OCI-LY3 (cell line): ENCODE data around the gene GNAO1.

Experiments
- CTCF ChIP-seq: fragments of 200-600, 300-600 bp; sonication (generic); IDR thresholded peaks from 2 replicates; pipeline ENCODE4 v1.5.1; 2014; ENCODE audit warnings: antibody characterized with exemption, low read length, low read depth
- EZH2phosphoT487 ChIP-seq: fragments of 200-600 bp; shearing (Covaris generic); IDR thresholded peaks from 2 replicates; pipeline ENCODE4 v1.6.1; 2018; ENCODE audit warnings: antibody characterized with exemption, mixed run types, low read depth

- no peak for TF ChIP-seq CTCF
- no peak for TF ChIP-seq EZH2phosphoT487
Measured at GRCh38 chr16:56316545-56316944, 125.3 kb downstream of the GNAO1 start.
